ENCODE results near the gene SLC25A23.

GRCh38 chr19:6490134-6490533 is 30.5 kb upstream of the SLC25A23 start:
- TF ChIP-seq CTCF (IDR thresholded peaks at IDR 0.05) = no peak
- TF ChIP-seq ZFX (IDR thresholded peaks at IDR 0.05; ENCODE audit: borderline replicate concordance) = no peak
